ENCODE data around the gene SEMA5A.

DNA sequence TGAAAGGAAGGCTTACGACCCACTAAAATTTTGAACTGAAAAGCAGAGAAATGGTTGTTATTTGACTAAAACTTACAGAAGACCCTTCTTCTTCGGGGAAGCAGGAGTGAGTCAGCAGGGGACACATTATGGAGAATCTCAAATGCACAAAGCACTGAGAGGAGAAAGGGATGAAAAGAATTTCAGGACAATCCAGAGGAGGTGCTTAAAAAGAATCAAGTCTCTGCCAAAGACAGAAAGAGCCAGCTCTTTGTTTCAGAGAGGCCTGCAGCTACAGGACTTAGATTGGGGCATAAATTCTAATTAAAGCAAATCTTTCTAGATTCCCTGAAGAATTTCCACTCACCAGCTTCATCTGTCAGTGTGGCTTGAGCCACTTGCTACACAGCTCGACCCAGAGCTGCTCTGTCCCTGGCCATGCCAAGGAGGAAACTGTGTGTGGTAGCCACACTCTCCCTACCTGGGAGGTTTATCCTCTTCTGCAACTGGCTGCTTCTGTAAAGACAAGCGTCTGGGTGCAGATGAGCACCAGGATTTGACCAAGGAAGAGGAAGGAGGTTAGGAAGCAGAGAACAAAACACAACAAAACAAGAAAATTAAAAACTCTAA is 89.9 kb downstream of the SEMA5A start:
- TF ChIP-seq, protein P1, sequence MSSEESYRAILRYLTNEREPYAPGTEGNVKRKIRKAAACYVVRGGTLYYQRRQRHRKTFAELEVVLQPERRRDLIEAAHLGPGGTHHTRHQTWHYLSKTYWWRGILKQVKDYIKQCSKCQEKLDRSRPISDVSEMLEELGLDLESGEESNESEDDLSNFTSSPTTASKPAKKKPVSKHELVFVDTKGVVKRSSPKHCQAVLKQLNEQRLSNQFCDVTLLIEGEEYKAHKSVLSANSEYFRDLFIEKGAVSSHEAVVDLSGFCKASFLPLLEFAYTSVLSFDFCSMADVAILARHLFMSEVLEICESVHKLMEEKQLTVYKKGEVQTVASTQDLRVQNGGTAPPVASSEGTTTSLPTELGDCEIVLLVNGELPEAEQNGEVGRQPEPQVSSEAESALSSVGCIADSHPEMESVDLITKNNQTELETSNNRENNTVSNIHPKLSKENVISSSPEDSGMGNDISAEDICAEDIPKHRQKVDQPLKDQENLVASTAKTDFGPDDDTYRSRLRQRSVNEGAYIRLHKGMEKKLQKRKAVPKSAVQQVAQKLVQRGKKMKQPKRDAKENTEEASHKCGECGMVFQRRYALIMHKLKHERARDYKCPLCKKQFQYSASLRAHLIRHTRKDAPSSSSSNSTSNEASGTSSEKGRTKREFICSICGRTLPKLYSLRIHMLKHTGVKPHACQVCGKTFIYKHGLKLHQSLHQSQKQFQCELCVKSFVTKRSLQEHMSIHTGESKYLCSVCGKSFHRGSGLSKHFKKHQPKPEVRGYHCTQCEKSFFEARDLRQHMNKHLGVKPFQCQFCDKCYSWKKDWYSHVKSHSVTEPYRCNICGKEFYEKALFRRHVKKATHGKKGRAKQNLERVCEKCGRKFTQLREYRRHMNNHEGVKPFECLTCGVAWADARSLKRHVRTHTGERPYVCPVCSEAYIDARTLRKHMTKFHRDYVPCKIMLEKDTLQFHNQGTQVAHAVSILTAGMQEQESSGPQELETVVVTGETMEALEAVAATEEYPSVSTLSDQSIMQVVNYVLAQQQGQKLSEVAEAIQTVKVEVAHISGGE (tag by site-specific recombination; conservative IDR thresholded peaks at IDR 0.05; ENCODE audit: low read depth): no peak
- TF ChIP-seq, protein P2, sequence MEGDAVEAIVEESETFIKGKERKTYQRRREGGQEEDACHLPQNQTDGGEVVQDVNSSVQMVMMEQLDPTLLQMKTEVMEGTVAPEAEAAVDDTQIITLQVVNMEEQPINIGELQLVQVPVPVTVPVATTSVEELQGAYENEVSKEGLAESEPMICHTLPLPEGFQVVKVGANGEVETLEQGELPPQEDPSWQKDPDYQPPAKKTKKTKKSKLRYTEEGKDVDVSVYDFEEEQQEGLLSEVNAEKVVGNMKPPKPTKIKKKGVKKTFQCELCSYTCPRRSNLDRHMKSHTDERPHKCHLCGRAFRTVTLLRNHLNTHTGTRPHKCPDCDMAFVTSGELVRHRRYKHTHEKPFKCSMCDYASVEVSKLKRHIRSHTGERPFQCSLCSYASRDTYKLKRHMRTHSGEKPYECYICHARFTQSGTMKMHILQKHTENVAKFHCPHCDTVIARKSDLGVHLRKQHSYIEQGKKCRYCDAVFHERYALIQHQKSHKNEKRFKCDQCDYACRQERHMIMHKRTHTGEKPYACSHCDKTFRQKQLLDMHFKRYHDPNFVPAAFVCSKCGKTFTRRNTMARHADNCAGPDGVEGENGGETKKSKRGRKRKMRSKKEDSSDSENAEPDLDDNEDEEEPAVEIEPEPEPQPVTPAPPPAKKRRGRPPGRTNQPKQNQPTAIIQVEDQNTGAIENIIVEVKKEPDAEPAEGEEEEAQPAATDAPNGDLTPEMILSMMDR (tag by site-specific recombination; IDR thresholded peaks at IDR 0.05): no peak
- TF ChIP-seq OVOL3 (tag by site-specific recombination; IDR thresholded peaks at IDR 0.05) (no peak), ATF2 (tag by site-specific recombination; IDR thresholded peaks at IDR 0.05; ENCODE audit: low read depth) (no peak), ZNF416 (tag by site-specific recombination; IDR thresholded peaks at IDR 0.05) (no peak), ZNF274 (IDR thresholded peaks at IDR 0.05; ENCODE audit: low read length) (no peak), ZNF274 (tag by site-specific recombination; IDR thresholded peaks at IDR 0.05; ENCODE audit: borderline replicate concordance) (no peak), ZNF140 (tag by site-specific recombination; IDR thresholded peaks at IDR 0.05) (no peak), ZNF629 (tag by site-specific recombination; IDR thresholded peaks at IDR 0.05) (no peak), ZNF501 (tag by site-specific recombination; IDR thresholded peaks at IDR 0.05) (no peak), ZNF350 (tag by site-specific recombination; IDR thresholded peaks at IDR 0.05) (no peak)
